ENCODE measurements around the gene COX8C. TPM values are rescaled to one million over a fixed set of nuclear protein-coding genes. Genes with fewer than 3 reads are reported as not detected.
"Not testable (repeated sequence)": the region's sequence is repeated elsewhere in the genome, so short reads cannot be mapped to it uniquely, and the experiment has no call there.

COX8C gene
- total RNA-seq, 1 experiment from 2014 or later: not detected

DNA sequence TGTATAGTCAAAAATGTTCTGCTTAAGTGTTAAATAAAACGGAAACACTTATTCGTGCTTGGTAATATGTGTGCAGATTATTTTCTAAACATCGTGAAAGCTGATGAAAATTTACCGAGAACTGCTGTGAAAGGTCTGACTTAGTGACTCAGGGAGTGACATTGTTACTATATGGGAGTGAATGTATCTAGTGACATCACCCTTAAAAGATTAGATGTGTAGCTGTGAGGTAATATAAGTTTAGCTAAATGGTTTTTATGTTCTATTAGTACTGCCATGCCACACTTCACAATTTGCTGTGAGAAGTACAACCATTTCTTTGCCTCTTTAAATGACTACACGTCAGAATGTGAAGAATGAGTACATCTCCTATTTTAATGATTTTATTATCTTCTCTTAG, 1.3 kb downstream of the COX8C start:
- no peaks in the 10 kb centered on the region for H3K36me3 ChIP-seq (ENCODE audit: low read depth)
- H3K9me2 ChIP-seq (ENCODE audit: insufficient read depth): 0 out of 2 replicates have a peak, but pooled peaks cover under 1% of the 10 kb centered on the region
- CTCF ChIA-PET: no interaction called here
- no peaks in the 10 kb centered on the region for H3K9me3 ChIP-seq (ENCODE audit: insufficient read depth, low read depth)
- no peaks in the 10 kb centered on the region for H3K27me3 ChIP-seq (ENCODE audit: insufficient read depth, low read depth)
- no peaks in the 10 kb centered on the region for H3K4me1 ChIP-seq (replicated peaks; ENCODE audit: insufficient read depth)
- H4K20me1 ChIP-seq (ENCODE audit: insufficient read depth): no peaks in the 10 kb centered on the region
- no TSS peak for BruUV-seq (replicated peaks)
- H3K79me2 ChIP-seq (ENCODE audit: low read depth): no peaks in the 10 kb centered on the region
- POLR2A ChIA-PET (ENCODE audit: unreplicated experiment): interaction anchor here (0.6 kb wide), 1 partner anchor 12 kb away, joined by 4 read pairs; no protein-coding TSS in a partner anchor
- H3K4me3 ChIP-seq: no peak overlapping the region
- H2AFZ ChIP-seq: no peak overlapping the region
- H3F3A ChIP-seq (ENCODE audit: insufficient read depth, low read depth): no peaks in the 10 kb centered on the region
- no peak overlapping the region for H3K4me2 ChIP-seq
- TF ChIP-seq, protein P1, sequence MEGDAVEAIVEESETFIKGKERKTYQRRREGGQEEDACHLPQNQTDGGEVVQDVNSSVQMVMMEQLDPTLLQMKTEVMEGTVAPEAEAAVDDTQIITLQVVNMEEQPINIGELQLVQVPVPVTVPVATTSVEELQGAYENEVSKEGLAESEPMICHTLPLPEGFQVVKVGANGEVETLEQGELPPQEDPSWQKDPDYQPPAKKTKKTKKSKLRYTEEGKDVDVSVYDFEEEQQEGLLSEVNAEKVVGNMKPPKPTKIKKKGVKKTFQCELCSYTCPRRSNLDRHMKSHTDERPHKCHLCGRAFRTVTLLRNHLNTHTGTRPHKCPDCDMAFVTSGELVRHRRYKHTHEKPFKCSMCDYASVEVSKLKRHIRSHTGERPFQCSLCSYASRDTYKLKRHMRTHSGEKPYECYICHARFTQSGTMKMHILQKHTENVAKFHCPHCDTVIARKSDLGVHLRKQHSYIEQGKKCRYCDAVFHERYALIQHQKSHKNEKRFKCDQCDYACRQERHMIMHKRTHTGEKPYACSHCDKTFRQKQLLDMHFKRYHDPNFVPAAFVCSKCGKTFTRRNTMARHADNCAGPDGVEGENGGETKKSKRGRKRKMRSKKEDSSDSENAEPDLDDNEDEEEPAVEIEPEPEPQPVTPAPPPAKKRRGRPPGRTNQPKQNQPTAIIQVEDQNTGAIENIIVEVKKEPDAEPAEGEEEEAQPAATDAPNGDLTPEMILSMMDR (conservative IDR thresholded peaks at IDR 0.05): no peak
- TF ChIP-seq EZH2 (IDR thresholded peaks at IDR 0.05; ENCODE audit: low read depth): no peak
- intact Hi-C loops (cut with micrococcal nuclease; ENCODE audit: unreplicated experiment): no loop called here
- DNase-seq: no peak
- H3K27ac ChIP-seq: no peak overlapping the region

- CTCF ChIA-PET; H3K9me2 ChIP-seq (ENCODE audit: insufficient read depth); POLR2A ChIA-PET (ENCODE audit: unreplicated experiment); intact Hi-C loops (cut with micrococcal nuclease; ENCODE audit: unreplicated experiment); H3K79me2 ChIP-seq (ENCODE audit: low read depth); H3K9me3 ChIP-seq (ENCODE audit: insufficient read depth, low read depth); H3F3A ChIP-seq (ENCODE audit: insufficient read depth, low read depth); H4K20me1 ChIP-seq (ENCODE audit: insufficient read depth); H2AFZ ChIP-seq; H3K36me3 ChIP-seq (ENCODE audit: low read depth); H3K27ac ChIP-seq; DNase-seq; H3K27me3 ChIP-seq (ENCODE audit: insufficient read depth, low read depth); H3K4me1 ChIP-seq (replicated peaks; ENCODE audit: insufficient read depth); BruUV-seq (replicated peaks); H3K4me2 ChIP-seq; H3K4me3 ChIP-seq: not testable (repeated sequence)
Observed at GRCh38 chr14:93354873-93355272, 7.9 kb downstream of the COX8C start.

DNA sequence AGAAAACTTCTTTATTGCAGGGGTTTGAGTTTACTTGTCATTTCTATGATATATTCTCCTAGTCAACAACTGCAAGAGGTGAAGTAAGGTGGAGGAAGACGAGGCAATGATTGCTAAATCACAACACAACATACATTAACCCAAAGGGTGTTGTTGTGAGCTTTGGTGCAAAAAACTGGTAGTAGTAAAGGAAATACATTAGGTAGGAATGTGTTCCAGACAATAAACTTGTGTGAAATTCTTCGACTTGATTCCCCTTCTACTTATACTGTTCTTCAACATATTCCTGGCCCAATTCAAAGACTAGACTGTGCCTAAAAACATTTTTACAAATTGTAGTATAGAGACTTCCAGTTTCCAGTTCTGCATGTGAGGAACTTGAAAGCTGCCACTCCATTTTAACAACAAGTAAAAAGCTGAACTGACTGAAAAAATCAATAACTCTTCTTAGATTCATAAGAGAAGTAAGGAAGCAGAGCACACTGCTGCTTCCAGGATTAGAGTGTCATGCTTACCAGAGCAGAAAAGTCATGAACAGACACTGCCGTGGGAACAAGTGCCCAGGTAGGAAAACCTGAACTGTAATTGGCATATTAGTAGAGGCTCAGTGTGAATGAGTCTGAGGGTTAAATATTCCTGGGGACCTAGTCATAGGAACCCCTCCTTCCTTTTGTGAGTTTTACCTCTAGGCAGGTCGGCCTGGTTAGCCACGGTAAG, 22.2 kb downstream of the COX8C start:
- no peak for DNase-seq
- H3K27me3 ChIP-seq (ENCODE audit: insufficient read depth, low read depth): peaks cover 19% of the 10 kb centered on the region
- POLR2A ChIA-PET (ENCODE audit: unreplicated experiment): no interaction called here
- intact Hi-C loops (cut with micrococcal nuclease; ENCODE audit: unreplicated experiment): no loop called here
- no peak overlapping the region for H2AFZ ChIP-seq
- no TSS peak for BruUV-seq (replicated peaks)
- CTCF ChIA-PET: no interaction called here
- no peaks in the 10 kb centered on the region for H3F3A ChIP-seq (ENCODE audit: insufficient read depth, low read depth)
- no peaks in the 10 kb centered on the region for H3K36me3 ChIP-seq (ENCODE audit: low read depth)
- no peaks in the 10 kb centered on the region for H3K9me3 ChIP-seq (ENCODE audit: insufficient read depth, low read depth)
- no peak overlapping the region for H3K27ac ChIP-seq
- no peak overlapping the region for H3K4me3 ChIP-seq
- no peak overlapping the region for H3K4me2 ChIP-seq
- no peaks in the 10 kb centered on the region; the same call in 1 of the 2 replicates for H3K9me2 ChIP-seq (ENCODE audit: insufficient read depth)
- H4K20me1 ChIP-seq (ENCODE audit: insufficient read depth): no peaks in the 10 kb centered on the region; the same call in 1 of the 2 replicates
- no peaks in the 10 kb centered on the region for H3K79me2 ChIP-seq (ENCODE audit: low read depth)
- TF ChIP-seq, protein P1 (conservative IDR thresholded peaks at IDR 0.05): no peak
- TF ChIP-seq EZH2 (IDR thresholded peaks at IDR 0.05; ENCODE audit: low read depth): no peak
- no peaks in the 10 kb centered on the region for H3K4me1 ChIP-seq (replicated peaks; ENCODE audit: insufficient read depth)
